GM03348 (cell line): ENCODE results near the gene SPSB4.
"Not testable (repeated sequence)": the region's sequence is repeated elsewhere in the genome, so short reads cannot be mapped to it uniquely, and the experiment has no call there.

Experiments
- DNase-seq: peaks from one replicate; pipeline ENCODE4 v3.0.0; 2012; ENCODE audit warnings: low spot score

The SPSB4 gene

DNA sequence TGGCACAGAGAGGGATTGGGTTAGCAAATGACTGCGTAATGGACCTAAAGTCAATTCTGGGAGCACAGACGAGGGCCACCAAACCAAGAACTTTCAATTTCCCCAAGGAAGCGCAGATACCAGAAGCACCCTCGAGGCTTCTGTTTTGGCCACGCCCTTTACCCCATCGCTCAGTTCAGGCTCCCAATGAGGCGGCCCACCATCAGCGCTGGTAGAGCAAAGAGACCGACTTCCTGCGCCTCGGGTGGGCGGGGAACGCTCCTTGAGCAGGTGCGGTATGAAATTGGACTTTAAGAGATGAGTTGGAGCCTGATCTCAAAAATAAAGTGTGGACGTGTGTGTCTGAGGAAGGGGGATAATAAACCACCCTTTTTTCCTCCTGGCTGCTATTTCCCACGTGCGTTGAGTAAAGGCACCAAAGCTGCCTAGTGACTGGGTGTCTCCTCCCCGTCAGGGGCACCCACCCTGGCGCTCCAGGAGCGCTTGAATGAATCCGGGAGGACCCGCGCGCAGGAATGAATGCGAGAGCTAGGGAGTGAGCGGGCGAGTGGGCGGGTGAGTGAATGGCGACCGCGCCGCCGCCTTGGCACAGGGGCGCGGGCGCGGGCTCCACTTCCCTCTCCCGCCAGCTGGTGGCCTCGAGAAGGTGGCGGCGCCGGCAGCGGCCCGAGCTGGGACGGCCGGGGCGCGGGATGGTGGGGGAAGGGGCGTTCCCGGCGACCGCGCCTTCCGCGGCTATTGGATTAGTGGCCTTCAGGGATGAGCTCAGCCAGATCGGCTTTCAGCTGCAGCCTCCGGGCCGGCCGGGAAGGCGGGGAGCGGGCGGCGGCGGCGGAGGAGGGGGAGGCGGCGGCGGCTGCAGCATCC, at the start of gene SPSB4:
SPSB4 (plus strand) TSS at position 772 of the 867 bp plus-strand sequence. CDS start 14,758 bp downstream, outside the sequence.
- peak; percentile 68 for DNase-seq

- DNase-seq: no peak
Observed at GRCh38 chr3:141006344-141006743, 44.8 kb upstream of the SPSB4 start.

- no peak for DNase-seq
Observed at GRCh38 chr3:141009496-141009895, 41.7 kb upstream of the SPSB4 start.

DNA sequence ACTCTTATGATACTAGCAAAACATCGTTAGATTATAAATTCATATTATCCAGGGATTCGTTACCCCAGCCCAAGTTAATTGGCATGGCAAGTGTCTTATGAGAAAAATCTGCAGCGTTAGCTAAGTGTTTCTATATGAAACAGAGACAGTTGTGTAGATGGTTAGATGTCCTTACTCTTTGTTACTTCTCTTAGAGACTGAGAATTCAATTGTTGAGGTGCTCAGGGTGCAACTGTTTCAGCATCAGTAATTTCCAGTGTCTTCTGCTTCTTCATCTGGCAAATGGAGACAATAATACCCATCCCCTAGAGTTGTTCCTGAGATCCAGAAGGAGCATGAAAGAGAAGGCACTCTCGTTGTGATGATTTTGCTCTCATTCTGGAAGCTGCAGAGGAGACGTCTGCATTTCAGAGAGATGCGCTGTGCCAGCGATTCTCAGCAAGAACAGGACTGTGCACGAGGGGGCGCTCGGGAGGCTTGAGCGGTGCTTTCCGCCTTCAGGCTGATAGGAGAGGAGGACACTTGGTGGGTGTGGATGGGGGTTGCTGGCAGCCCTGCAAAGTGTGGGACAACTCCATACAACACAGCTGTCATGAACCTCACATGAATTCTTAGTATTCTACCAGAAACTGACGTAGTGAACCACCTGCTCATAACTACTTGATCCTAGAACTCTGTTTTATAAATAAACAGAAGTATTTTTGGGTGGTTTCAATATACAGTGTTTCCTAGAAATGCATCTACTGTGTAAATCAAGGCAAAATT, 39.7 kb upstream of the SPSB4 start:
- peak; percentile 69 for DNase-seq

DNA sequence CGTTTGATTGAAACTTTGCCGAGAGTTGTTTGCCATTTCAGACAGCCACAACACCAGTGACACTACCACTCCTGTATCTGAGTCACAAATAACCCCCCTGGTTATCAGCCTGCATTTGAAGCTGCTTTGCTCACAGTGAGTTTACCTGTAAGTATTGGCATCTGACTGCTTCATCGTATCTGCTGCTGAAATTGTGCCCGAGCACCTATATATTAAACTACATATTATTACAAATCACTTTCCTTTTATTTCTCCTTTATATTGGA, 39.2 kb upstream of the SPSB4 start:
- no peak for DNase-seq

DNA sequence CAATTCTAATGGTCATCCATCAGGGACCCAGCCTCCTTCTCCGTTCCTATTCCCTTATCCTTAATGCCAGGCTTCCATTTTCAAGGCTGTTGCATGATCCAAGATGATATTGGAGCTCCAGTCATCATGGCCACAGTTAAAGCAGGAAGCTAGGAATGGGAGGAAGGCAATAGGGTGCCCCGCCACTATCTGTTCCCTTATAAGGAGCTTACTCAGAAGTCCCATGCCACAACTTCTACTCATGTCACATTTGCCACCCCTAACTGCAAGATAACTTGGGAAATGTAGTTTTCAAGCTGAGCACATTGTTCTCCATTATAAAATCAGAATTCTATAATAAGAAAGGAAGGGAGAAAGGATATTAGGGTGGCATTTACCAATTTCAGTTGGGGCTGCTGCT, 38.6 kb upstream of the SPSB4 start:
- DNase-seq: no peak

GRCh38 chr3:141015481-141015880, 35.7 kb upstream of the SPSB4 start:
- no peak for DNase-seq

- DNase-seq: not testable (repeated sequence)
Observed at GRCh38 chr3:141017366-141018322, 33.5 kb upstream of the SPSB4 start.

DNA sequence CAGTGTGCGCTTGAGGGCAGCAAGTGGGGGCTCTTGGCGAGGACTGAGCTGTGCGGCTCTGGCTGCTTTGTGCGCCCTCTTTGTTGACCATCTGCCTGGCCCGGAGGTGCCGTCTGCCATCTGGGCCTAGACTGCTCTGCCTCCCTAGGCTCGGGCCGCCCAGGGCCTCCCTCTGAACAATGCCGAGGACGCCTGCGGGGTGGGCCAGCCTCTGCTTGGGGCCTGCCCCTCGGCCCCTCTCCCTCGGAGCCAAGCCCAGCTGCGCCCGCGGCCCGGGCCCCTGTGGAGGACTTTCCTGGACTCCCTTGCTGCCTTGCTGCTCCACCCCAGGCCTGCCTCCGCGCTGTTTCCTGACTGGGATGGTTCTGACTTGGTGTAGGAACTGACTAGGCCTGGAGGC, 31.9 kb upstream of the SPSB4 start:
- DNase-seq: no peak

- DNase-seq: no peak
Observed at GRCh38 chr3:141020143-141020830, 30.9 kb upstream of the SPSB4 start.

GRCh38 chr3:141021261-141021660, 29.9 kb upstream of the SPSB4 start:
- no peak for DNase-seq

DNA sequence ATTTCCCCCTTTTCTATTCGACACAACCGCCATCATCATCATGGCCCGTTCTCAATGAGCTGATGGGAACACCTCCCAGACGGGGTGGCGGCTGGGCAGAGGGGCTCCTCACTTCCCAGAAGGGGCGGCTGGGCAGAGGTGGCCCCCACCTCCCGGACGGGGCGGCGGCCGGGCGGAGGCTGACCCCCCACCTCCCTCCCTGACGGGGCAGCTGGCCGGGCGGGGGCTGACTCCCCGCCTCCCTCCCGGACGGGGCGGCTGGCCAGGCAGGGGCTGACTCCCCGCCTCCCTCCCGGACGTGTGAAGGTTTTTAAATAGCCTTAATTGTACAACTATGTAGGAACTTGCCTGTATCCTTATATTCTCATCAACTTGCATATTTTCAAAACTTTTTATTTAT, 20.9 kb upstream of the SPSB4 start:
- DNase-seq: no peak

DNA sequence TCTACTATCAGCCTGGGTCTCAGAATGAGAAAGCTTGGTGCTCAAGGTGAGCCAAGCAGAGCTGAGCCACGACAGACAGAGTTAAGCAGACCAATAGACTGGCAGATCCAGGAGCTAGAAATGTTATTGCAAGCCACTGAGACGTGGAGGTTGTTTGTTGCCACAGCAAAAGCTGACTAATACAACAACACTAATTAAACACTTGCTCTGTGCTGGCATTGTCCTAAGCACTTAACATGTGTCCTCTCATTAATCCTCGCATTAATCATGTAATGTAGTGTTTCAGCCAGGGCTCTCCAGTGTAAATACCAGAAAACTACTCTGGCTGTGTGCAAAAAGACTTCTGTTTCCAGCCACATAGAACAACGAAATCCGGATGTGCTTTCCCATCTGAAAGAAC, 11.6 kb upstream of the SPSB4 start:
- DNase-seq: no peak

DNA sequence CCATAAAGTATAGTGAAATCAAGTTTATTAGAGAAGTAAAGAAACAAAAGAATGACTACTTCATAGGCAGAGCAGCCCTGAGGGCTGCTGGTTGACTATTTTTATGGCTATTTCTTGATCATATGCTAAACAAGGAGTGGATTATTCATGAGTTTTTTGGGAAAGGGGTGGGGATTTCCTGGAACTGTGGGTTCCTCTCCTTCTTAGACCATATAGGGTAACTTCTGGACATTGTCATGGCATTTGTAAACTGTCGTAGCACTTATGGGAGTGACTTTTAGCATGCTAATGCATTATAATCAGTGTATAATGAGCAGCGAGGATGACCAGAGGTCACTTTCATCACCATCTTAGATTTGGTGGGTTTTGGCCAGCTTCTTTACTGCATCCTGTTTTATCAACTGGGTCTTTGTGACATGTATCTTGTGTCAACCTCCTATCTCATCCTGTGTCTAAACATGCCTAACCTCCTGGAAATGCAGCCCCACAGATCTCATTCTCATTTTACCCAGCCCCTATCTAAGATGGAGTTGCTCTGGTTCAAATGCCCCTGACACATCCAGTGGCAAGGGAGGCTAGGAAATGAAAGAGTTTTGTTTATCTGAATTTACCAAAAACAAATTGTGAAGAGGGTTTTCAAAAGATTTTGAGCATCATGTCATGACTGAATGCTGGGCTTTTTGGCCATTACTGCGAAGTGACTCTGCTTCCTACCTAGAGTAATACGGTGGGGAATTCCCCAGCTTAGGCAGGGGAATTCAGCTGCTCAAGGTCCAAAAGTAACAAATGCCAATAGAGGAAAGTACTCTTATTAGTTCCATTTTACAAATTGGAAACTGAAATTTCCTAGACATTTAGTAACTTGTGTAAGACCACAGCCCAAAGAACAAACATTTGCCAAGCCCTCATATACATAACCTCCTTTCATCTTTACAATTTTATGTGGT, 6.2 kb upstream of the SPSB4 start:
- no peak for DNase-seq

DNA sequence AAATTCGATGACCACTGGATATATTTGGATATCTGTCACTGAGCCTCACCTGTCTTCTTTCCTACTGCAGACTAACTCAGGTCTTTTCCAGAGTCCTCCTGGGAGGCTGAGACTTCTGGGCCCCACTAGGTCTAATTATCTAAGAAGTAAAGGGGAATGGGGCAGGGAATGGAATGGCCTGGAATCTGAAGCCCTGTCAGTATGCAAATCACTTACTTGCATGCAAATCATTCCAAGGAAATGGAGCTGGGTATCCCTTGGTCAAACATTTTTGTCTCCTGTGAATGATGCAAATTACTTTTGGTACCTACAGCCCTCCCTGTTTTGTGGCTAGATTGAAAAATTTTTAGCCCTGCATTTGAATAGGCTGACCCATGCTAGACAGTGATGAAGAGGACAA, 5.3 kb upstream of the SPSB4 start:
- DNase-seq: no peak

DNA sequence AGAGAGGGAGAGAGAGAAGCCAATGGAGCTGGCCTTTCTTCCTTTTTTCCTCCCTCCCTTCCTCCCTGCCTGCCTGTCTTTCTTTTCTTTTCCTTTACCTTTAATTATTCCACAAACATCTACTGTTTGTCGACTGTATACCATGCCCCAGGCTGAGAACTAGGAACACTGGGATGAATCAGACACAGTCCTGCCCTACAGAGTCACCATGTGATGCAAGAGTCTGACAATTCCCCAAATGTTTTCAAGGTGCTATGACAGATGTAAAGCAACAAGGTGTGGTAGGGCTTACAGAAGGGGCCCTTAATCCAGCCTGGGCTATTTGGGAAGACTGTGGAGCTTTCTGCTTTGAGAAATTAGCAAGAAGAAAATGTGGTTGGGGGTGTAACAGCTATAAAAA, 4.0 kb upstream of the SPSB4 start:
- no peak for DNase-seq

DNA sequence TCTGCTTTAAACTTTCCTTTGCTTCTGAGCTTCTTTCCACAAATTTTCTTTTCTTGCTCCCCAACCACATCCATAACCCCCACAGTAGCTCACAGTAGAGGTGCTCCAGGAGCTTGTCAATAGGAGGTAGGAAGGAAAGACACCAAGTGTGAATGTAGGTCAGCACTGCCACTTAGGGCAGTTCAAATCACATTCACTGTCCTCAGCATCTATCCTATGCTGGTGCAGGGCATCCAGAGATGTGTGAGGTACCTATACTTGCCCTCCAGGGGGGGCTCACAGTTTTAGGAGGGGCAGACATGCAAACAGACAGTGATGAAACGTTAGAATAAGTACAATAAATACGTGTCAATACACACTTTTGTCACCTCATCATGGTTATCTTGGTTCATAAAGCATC, 1.5 kb upstream of the SPSB4 start:
- no peak for DNase-seq

DNA sequence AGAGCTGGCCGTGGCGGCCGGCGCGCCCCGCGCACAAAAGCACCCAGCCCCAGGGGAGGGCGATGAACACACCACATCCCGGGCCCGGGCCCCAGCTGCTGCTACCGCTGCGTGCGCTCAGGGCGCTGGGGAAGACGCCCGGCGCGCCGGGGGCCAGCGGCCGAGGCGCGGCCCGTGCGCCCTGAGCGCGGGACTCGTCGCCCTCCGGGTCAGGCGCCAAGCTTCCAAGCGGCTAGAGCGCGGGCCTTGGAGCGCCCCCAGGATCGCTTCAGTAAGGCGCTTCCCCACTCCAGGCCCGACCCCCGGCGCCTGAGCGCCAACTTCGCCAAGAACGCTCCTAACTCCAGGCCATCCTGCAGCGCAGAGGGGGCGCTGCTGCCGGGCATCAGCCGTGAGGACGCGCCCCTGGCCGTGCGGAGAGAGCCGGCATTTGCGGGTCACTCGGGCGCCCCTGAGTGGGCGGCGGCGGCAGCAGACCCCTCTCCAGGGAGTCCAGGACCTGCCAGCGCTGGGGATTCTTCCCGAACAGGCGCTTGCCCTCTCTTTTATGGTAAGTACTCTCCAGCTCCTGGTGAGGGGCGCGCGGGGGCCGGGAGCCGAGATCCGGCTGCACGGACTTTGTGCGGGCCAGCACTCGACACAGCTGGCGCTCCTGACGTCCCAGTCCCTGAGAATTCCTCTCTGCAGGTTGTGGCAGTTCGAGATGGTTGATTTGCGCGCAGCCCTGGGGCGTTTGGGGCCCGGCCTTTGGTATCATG, 475 bp downstream of the SPSB4 start:
- no peak for DNase-seq

- no peak for DNase-seq
Observed at GRCh38 chr3:141052201-141053069, 1.3 kb downstream of the SPSB4 start.
